GM18502 (cell line): ENCODE data around the gene SKIDA1.

ENCODE experiments used
- ATAC-seq: cut with Tn5 transposase; IDR thresholded peaks from one replicate; pipeline ENCODE4 v1.9.1; 2021; ENCODE audit warnings: mild to moderate bottlenecking; ENCODE audit not compliant: unreplicated experiment, poor library complexity

The SKIDA1 gene

GRCh38 chr10:21529032-21529910 lies 3.8 kb upstream of the SKIDA1 start:
- no peak for ATAC-seq

GRCh38 chr10:21528236-21529031 lies 3.0 kb upstream of the SKIDA1 start:
- no peak for ATAC-seq

DNA sequence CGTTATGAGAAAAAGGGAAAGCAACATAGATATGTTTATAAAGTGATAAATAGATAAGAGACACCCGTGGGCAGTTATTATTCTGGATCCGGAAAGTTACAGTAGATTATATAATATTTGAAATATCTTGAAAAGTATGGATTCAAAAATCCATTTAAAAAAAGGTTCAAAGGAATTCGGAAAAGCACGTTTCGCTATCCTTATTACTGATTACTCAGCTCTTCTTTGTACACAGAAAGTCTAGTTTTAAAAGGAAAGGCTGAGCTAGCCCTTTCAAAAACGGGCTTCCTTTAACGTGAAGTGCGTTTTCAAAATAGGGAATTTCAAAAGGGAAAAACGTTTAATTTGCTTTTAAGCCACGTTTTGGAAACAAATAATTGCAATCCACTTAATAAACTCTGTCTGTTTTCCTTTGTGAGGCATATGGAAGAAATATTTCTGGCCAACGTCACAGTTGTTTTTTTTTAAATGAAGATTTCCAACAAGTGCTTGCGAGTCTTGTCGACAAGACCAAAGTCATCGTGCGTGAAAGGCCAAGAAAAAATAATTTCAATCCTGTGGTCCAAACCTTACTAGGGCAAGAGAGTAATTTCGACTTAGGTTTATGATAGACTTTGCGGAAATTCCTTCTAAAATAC lies 2.2 kb upstream of the SKIDA1 start:
- ATAC-seq: no peak

- ATAC-seq: peak; percentile 39
Measured at GRCh38 chr10:21526860-21527597, 1.5 kb upstream of the SKIDA1 start.

- peak; percentile 38 for ATAC-seq
Measured at GRCh38 chr10:21526188-21526859, 842 bp upstream of the SKIDA1 start.

GRCh38 chr10:21524526-21525366 lies 736 bp downstream of the SKIDA1 start:
- no peak for ATAC-seq

DNA sequence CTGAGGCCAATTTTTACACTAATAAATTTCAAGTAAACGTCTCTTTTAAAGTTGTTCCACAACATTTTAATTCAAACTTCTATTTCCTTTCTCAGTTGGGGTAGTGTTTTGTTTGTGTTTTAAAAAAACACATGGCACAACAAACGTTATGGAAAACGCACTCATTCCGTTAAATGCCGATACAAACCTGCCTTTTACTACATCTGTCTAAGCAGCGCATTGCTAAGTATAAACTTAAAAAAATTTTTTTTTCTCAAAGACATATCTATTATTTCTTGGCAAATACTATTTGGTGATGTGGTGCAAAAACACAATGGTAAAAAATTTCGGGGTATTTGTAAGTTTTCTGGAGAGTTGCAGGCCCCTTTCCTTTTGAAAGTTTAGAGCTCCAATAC lies 1.4 kb downstream of the SKIDA1 start:
- ATAC-seq: no peak

DNA sequence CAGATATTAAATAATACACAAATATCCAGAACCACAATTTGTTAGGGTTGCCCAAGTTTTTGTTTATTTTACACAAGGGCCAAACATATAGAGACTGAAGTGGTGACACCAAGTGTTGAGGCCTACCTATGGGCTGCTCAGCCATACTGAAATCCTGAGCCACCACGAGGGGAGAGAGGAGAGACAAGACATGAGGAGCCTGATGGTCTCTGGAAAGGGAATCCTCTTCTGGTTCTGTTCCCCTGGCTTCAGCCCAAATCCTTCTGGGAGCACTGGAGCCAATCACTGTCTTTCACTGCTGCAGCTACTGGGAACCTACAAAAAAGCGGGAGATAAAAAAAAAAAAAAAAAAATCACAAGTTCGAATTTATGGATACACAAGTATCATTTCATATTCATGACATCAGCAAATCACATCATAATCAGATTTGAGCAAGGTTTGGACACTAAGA lies 1.9 kb downstream of the SKIDA1 start:
- no peak for ATAC-seq

DNA sequence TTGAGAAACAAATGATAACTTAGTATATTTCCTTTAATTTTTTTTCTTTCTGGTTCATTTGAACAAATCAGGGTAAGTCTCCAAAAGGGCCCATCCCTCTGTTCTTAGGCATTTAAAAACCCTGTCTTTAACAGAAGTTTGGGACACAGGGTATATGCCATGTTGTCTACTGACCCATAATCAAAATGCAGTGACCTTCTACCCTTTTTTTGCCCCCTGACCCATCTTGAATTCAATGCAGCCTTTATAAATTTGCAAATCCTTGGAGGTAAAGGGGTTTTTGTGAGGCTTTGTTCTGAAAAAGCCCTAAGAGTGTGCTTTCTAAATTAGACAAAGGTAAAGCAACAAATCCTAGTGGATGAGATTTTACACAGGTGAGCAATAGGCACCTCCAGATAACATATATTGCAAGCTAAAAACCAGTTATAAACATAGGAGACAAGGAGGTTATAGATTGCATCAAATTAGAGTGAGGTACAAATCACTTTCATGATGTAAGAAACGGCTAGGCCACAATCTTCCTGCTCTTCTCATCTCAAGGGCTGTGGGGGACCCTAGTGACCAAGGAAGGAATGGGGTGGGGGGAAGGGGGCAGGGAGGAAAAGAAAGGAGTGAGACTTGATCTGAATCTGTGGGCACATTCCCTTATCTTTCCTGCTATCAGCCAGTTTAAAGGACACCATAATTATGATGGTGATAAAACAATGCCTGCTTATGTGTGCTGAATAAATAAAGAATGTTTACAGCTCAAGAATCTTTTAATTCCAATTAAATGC lies 2.7 kb downstream of the SKIDA1 start:
- no peak for ATAC-seq

DNA sequence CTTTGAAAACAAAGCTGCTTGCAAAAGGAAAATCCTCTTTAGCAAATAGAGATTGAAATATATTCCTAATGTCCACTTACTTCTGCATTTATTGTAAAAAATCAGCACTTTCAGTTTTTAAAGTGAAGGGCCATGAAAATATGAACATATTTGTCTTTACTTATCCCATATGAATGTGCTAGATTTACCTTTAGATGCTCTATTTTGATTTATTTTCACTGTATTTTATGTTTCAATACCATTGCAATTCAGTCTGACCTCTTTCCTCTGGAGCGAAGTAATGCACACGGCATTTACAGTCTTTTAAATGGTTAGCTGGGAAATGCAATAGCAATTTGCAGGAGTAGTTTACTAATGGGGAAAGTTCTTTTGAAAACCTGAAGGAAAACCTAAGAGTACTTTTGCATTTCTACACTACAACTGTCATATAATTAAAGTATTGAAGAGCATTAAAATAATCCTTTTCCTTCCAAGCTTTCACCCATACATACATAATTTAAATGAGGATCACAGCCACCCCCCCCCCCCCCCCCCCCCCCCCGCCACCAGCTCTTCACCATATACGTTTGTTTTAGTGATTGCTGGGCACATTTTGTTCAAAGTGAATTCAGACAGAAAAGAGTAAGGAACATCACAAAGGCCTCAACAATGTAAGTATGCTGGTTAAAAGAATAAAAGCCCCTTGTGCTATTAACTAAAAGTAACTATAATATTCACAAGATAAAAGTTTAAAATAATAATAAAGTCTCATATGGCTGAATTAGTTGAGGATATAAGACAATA lies 3.5 kb downstream of the SKIDA1 start:
- no peak for ATAC-seq

DNA sequence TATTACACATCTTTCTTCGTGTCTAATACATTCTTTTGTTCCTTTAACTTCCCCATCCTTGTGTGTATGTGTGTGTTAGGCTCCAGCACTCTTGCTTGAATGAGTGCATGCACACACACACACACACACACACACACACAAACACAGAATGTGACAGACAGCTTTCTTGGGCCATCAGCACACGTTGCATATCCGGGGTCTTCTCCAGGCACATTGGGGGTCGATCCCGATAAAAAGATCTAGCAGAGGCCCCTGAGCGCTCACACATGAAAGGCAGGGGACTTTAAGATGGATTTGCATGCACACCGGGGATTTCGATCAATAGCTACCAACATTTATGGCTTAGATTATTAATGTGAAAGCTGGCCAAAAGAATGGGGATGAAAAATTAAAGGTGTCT lies 4.5 kb downstream of the SKIDA1 start:
- no peak for ATAC-seq

DNA sequence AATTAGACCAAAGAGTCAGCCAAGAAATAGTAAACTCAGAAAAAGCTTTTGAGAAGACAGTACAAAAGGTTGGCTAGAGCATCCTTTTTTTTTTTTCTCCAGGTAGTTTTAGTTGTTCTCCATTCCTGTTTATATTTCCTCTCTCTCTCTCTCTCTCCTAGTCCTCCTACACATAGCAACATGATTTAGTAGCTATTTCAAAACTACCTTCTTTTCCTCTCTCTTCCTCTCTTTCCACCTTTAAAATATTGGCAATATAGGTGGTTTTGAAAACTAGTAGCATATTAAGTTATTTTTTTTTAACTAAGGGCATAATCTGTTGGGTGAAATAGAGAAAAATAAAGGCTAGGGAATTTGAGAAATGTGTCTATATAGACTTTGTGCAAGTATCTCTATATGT lies 5.0 kb downstream of the SKIDA1 start:
- no peak for ATAC-seq

DNA sequence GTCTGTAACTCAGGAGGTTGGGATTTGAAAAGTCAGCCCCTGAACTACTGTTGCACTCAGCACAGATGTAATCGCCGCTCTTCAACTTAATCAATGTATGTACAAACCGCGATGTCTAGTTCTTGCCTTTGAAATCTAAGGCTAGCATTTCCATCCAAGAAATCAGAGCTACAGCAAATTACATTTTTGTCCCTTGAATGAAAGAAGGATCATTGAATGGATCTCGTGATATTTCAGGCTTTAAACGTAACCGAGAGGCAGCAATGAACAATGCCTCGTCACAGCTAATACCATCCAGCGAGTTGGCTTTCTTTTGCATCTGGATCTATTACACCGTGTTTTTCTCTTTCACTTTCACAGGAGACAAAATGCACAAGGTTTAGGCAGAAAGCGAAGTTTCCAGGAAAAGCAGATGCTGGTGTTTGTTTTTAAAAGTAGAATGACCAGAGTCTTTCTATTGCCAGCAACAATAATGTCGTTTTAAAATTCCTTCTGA lies 5.5 kb downstream of the SKIDA1 start:
- ATAC-seq: peak; percentile 33

GRCh38 chr10:21519397-21519933 lies 6.0 kb downstream of the SKIDA1 start:
- no peak for ATAC-seq

GRCh38 chr10:21518641-21519396 lies 6.7 kb downstream of the SKIDA1 start:
- no peak for ATAC-seq

- ATAC-seq: no peak
Measured at GRCh38 chr10:21518149-21518640, 7.3 kb downstream of the SKIDA1 start.
